Right hindlimb (tissue), 1 donor: Measurements from ENCODE around the gene EFNA3.

ENCODE experiments used
- DNase-seq: peaks from one replicate; pipeline ENCODE4 v3.0.0-alpha.2; 2018

The EFNA3 gene

GRCh38 chr1:155078469-155079209, at the start of gene EFNA3:
EFNA3 (plus strand) TSS chr1:155078837; CDS start chr1:155078942, 105 bp downstream.
- DNase-seq: peak; percentile 81

- no peak for DNase-seq
Observed at GRCh38 chr1:155029513-155030242, 49.0 kb upstream of the EFNA3 start.

GRCh38 chr1:155030243-155030795, 48.3 kb upstream of the EFNA3 start:
- no peak for DNase-seq

GRCh38 chr1:155030899-155031298, 47.7 kb upstream of the EFNA3 start:
- no peak for DNase-seq

- no peak for DNase-seq
Observed at GRCh38 chr1:155032886-155033285, 45.8 kb upstream of the EFNA3 start.

- DNase-seq: no peak
Observed at GRCh38 chr1:155033524-155033923, 45.1 kb upstream of the EFNA3 start, which contains the start of the genes DCST1 and DCST2. DCST1 (plus strand) TSS chr1:155033824; CDS start chr1:155034037, 213 bp downstream. DCST2 (minus strand) TSS chr1:155033781; CDS start chr1:155033701, 80 bp downstream.

GRCh38 chr1:155034318-155035208, 44.1 kb upstream of the EFNA3 start:
- DNase-seq: no peak

GRCh38 chr1:155035936-155036335, 42.7 kb upstream of the EFNA3 start:
- no peak for DNase-seq

- no peak for DNase-seq
Observed at GRCh38 chr1:155037043-155037442, 41.6 kb upstream of the EFNA3 start.

GRCh38 chr1:155037851-155038441, 40.7 kb upstream of the EFNA3 start:
- no peak for DNase-seq

GRCh38 chr1:155038602-155039307, 39.9 kb upstream of the EFNA3 start:
- DNase-seq: no peak

GRCh38 chr1:155039308-155039669, 39.3 kb upstream of the EFNA3 start:
- DNase-seq: no peak

- DNase-seq: no peak
Observed at GRCh38 chr1:155040358-155041093, 38.1 kb upstream of the EFNA3 start.

GRCh38 chr1:155042789-155043188, 35.8 kb upstream of the EFNA3 start:
- no peak for DNase-seq

- DNase-seq: no peak
Observed at GRCh38 chr1:155043301-155043702, 35.3 kb upstream of the EFNA3 start.

- no peak for DNase-seq
Observed at GRCh38 chr1:155043793-155044192, 34.8 kb upstream of the EFNA3 start.

GRCh38 chr1:155044365-155044764, 34.3 kb upstream of the EFNA3 start:
- no peak for DNase-seq

- DNase-seq: peak; percentile 76
Observed at GRCh38 chr1:155044812-155045657, 33.6 kb upstream of the EFNA3 start.

GRCh38 chr1:155048449-155049334, 29.9 kb upstream of the EFNA3 start:
- no peak for DNase-seq
